Ovary (tissue), 3 donors: ENCODE data around the gene C4orf46.

Source experiments
- EP300 ChIP-seq: sonication (generic); formaldehyde crosslinking; IDR thresholded peaks from one replicate; pipeline ENCODE4 v1.6.1; 2017; ENCODE audit warnings: antibody characterized with exemption
- TF ChIP-seq, protein P1 (sequence below), 3 donors: fragments of 450-650 bp in 2 of 3; fragments of 200-600 bp in 1 of 3; IDR thresholded peaks; one replicate each; pipeline versions ENCODE4 v1.5.1 to v1.8.0; 2016 to 2022; ENCODE audit warnings: antibody characterized with exemption in 3 of 3, mild to moderate bottlenecking in 1 of 3
- donor health status: DM: no; HTN: no; CAD: no.

DNA sequence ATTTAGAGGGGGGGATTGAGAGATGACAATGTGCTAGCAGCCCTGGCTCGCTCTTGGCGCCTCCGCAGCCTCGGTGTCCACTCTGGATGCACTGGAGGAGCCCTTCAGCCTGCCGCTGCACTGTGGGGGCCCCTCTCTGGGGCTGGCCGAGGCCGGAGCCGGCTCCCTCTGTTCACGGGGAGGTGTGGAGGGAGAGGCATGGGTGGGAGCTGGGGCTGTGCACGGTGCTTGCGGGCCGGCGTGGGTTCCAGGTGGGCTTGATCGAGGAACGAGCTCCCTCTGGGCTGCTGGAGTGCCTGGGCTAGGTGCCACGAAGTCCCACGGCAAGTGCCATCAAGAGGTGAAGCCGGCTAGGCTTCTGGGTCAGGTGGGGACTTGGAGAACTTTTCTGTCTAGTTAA is 6.9 kb downstream of the C4orf46 start:
- TF ChIP-seq, protein P1, sequence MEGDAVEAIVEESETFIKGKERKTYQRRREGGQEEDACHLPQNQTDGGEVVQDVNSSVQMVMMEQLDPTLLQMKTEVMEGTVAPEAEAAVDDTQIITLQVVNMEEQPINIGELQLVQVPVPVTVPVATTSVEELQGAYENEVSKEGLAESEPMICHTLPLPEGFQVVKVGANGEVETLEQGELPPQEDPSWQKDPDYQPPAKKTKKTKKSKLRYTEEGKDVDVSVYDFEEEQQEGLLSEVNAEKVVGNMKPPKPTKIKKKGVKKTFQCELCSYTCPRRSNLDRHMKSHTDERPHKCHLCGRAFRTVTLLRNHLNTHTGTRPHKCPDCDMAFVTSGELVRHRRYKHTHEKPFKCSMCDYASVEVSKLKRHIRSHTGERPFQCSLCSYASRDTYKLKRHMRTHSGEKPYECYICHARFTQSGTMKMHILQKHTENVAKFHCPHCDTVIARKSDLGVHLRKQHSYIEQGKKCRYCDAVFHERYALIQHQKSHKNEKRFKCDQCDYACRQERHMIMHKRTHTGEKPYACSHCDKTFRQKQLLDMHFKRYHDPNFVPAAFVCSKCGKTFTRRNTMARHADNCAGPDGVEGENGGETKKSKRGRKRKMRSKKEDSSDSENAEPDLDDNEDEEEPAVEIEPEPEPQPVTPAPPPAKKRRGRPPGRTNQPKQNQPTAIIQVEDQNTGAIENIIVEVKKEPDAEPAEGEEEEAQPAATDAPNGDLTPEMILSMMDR (IDR thresholded peaks at IDR 0.05) = no peak
- no peak for TF ChIP-seq EP300
